ENCODE results near the gene NUP210. TPM values are rescaled to one million over a fixed set of nuclear protein-coding genes. Genes with fewer than 3 reads are reported as not detected.

NUP210 gene
- total and polyA plus RNA-seq, 4 donors = 9.9 to 38.6 (median 22.9) TPM

GRCh38 chr3:13287833-13288232 is 132.3 kb downstream of the NUP210 start:
- Histone ChIP-seq H3K27me3 (ENCODE audit: control insufficient read depth in 4 of 4, insufficient read depth in 4 of 4, low read length in 3 of 4) (no peaks in the 10 kb centered on the region), H3K4me1 (ENCODE audit: control insufficient read depth in 4 of 4, insufficient read depth in 4 of 4, low read length in 3 of 4) (peaks cover 0 to 6% (median 5%) of the 10 kb centered on the region in 4 donors), H3K9ac (ENCODE audit: low read depth in 1 of 2, low read length in 2 of 2) (no peak overlapping the region), H3K36me3 (ENCODE audit: control insufficient read depth in 4 of 4, insufficient read depth in 3 of 4, low read depth in 1 of 4, low read length in 3 of 4) (no peaks in the 10 kb centered on the region), H3K27ac (ENCODE audit: low read depth in 1 of 2, low read length in 2 of 2) (no peak overlapping the region), H3K4me3 (ENCODE audit: low read depth in 1 of 3, low read length in 3 of 3) (no peak overlapping the region), H3K9me3 (ENCODE audit: control insufficient read depth in 4 of 4, low read length in 3 of 4) (peaks cover 0 to 8% (median 4%) of the 10 kb centered on the region in 4 donors)
- 81% methylated on average over 4 of the region's 4 CpGs for whole genome bisulfite sequencing
- no peak for TF ChIP-seq MAX (IDR thresholded peaks at IDR 0.05)
- TF ChIP-seq NR2F2 (IDR thresholded peaks at IDR 0.05) = no peak
- TF ChIP-seq SP1 (IDR thresholded peaks at IDR 0.05) = no peak
- TF ChIP-seq HNF4A (conservative IDR thresholded peaks at IDR 0.05) = no peak
- TF ChIP-seq RAD21 (IDR thresholded peaks at IDR 0.05) = no peak
- TF ChIP-seq JUND (IDR thresholded peaks at IDR 0.05) = no peak
- TF ChIP-seq RXRA (IDR thresholded peaks at IDR 0.05) = no peak
- TF ChIP-seq REST (IDR thresholded peaks at IDR 0.05) = no peak
- no peak for TF ChIP-seq GABPA (IDR thresholded peaks at IDR 0.05 in 1 of 2, conservative IDR thresholded peaks at IDR 0.05 in 1 of 2)
- DNase-seq (ENCODE audit: low spot score) = no peak

- H3K4me1 ChIP-seq (ENCODE audit: control insufficient read depth in 4 of 4, insufficient read depth in 4 of 4, low read length in 3 of 4) = peaks cover 0 to 11% (median 7%) of the 10 kb centered on the region in 4 donors
- H3K9ac ChIP-seq (ENCODE audit: low read depth in 1 of 2, low read length in 2 of 2) = no peak overlapping the region
- H3K27me3 ChIP-seq (ENCODE audit: control insufficient read depth in 4 of 4, insufficient read depth in 4 of 4, low read length in 3 of 4) = no peaks in the 10 kb centered on the region
- no peak overlapping the region for H3K4me3 ChIP-seq (ENCODE audit: low read depth in 1 of 3, low read length in 3 of 3)
- H3K9me3 ChIP-seq (ENCODE audit: control insufficient read depth in 4 of 4, low read length in 3 of 4) = peaks cover 0 to 8% (median 4%) of the 10 kb centered on the region in 4 donors
- 94% methylated on average over 2 of the region's 2 CpGs for WGBS
- no peak overlapping the region for H3K27ac ChIP-seq (ENCODE audit: low read depth in 1 of 2, low read length in 2 of 2)
- DNase-seq (ENCODE audit: low spot score) = no peak
- TF ChIP-seq HNF4G (IDR thresholded peaks at IDR 0.05) = no peak
- no peak for TF ChIP-seq MAX (IDR thresholded peaks at IDR 0.05)
- TF ChIP-seq TAF1 (conservative IDR thresholded peaks at IDR 0.05) = no peak
- TF ChIP-seq YY1 (IDR thresholded peaks at IDR 0.05) = no peak
- TF ChIP-seq SP1 (IDR thresholded peaks at IDR 0.05) = no peak
- TF ChIP-seq FOXA2 (IDR thresholded peaks at IDR 0.05) = no peak
- no peak for TF ChIP-seq NR2F2 (IDR thresholded peaks at IDR 0.05)
- TF ChIP-seq HNF4A (conservative IDR thresholded peaks at IDR 0.05) = no peak
- TF ChIP-seq ZBTB33 (IDR thresholded peaks at IDR 0.05) = no peak
- TF ChIP-seq RAD21 (IDR thresholded peaks at IDR 0.05) = no peak
- TF ChIP-seq CTCF (IDR thresholded peaks at IDR 0.05; ENCODE audit: low read depth, low read length, missing input control) = no peak
- TF ChIP-seq GABPA (IDR thresholded peaks at IDR 0.05 in 1 of 2, conservative IDR thresholded peaks at IDR 0.05 in 1 of 2) = no peak
- no peak for TF ChIP-seq RXRA (IDR thresholded peaks at IDR 0.05)
- no peaks in the 10 kb centered on the region for H3K36me3 ChIP-seq (ENCODE audit: control insufficient read depth in 4 of 4, insufficient read depth in 3 of 4, low read depth in 1 of 4, low read length in 3 of 4)
These were observed 133.2 kb downstream of the NUP210 start for GRCh38 chr3:13286873-13287272.

Measured in liver (tissue), 9 donors.